Esophagus muscularis mucosa (tissue), 4 donors: ENCODE results near the gene RND1. TPM values are rescaled to one million over a fixed set of nuclear protein-coding genes. Genes with fewer than 3 reads are reported as not detected.
"Not testable (repeated sequence)": the region's sequence is repeated elsewhere in the genome, so short reads cannot be mapped to it uniquely, and the experiment has no call there.

Experiments used
- DNase-seq: peaks from one replicate; pipeline ENCODE4 v3.0.0-alpha.2; 2017; ENCODE audit errors: extremely low spot score
- H3K27ac ChIP-seq, 4 donors: fragments of 200-600 bp; sonication (generic); replicated peaks in 1 of 4; 1 replicate in 3 of 4; 2 replicates in 1 of 4; pipeline ENCODE4 v1.5.1; 2016 to 2019; ENCODE audit warnings: mild to moderate bottlenecking in 1 of 4
- H3K27me3 ChIP-seq, 4 donors: fragments of 200-600 bp; sonication (generic); one replicate each; pipeline versions ENCODE4 v1.5.1 to v1.6.0; 2016 to 2019
- H3K36me3 ChIP-seq, 4 donors: fragments of 200-600 bp; sonication (generic); one replicate each; pipeline ENCODE4 v1.5.1; 2016 to 2019
- H3K4me1 ChIP-seq, 4 donors: fragments of 200-600 bp; sonication (generic); one replicate each; pipeline ENCODE4 v1.5.1; 2016 to 2019
- H3K4me3 ChIP-seq, 4 donors: fragments of 200-600 bp; sonication (generic); 1 replicate in 2 of 4; 2 replicates in 2 of 4; pipeline ENCODE4 v1.5.1; 2016 to 2019; ENCODE audit warnings: mild to moderate bottlenecking in 4 of 4, moderate library complexity in 1 of 4
- H3K9me3 ChIP-seq, 4 donors: fragments of 200-600 bp; sonication (generic); 1 replicate in 3 of 4; 2 replicates in 1 of 4; pipeline ENCODE4 v1.5.1; 2016 to 2019
- CTCF ChIP-seq, 3 experiments: fragments of 200-600 bp in 2 of 3; fragments of 450-650 bp in 1 of 3; sonication (generic) in 2 of 3; IDR thresholded peaks; one replicate each; pipeline ENCODE4 v1.5.1; 2017 to 2019; ENCODE audit warnings: antibody characterized with exemption in 3 of 3, mild to moderate bottlenecking in 2 of 3, moderate library complexity in 1 of 3
- EP300 ChIP-seq: sonication (generic); formaldehyde crosslinking; IDR thresholded peaks from one replicate; pipeline ENCODE4 v1.6.1; 2017; ENCODE audit warnings: antibody characterized with exemption
- POLR2A ChIP-seq: fragments of 450-650 bp; IDR thresholded peaks from one replicate; pipeline ENCODE4 v1.6.1; 2017; ENCODE audit warnings: antibody characterized with exemption, moderate library complexity, mild to moderate bottlenecking, low read depth
- POLR2AphosphoS5 ChIP-seq, 2 donors: sonication (generic); formaldehyde crosslinking; IDR thresholded peaks; one replicate each; pipeline ENCODE4 v1.6.1; 2017; ENCODE audit warnings: antibody characterized with exemption in 2 of 2
- WGBS: methylation state at CpG from one replicate; pipeline ENCODE4 v1.1.5; 2018; 5-methylcytosine and 5-hydroxymethylcytosine counted together
- intact Hi-C: fragments of 100-400 bp; cut with DNase I; formaldehyde crosslinking; loops from one replicate; pipeline ENCODE4 v1.15.1; 2023
- total RNA-seq, 4 donors: library from RNA; depleted of rRNA; stranded (reverse); fragments of >200 nt; gene quantifications; one replicate each; pipeline versions ENCODE4 v1.1.0 to v1.2.1, GENCODE V29; 2016

Gene RND1
- total RNA-seq, 4 donors from 2014 or later = 0.29 to 6.5 (median 0.32) TPM; not detected in 1

GRCh38 chr12:48856379-48856778 is 9.3 kb downstream of the RND1 start:
- Histone ChIP-seq H3K27me3 (peaks cover 0 to 4% (median 0%) of the 10 kb centered on the region in 4 donors), H3K4me3 (no peak overlapping the region), H3K36me3 (peaks cover 0 to 10% (median 0%) of the 10 kb centered on the region in 4 donors), H3K9me3 (no peaks in the 10 kb centered on the region), H3K4me1 (peaks cover 8 to 9% (median 8%) of the 10 kb centered on the region in 4 donors), H3K27ac (no peak overlapping the region)
- 62% methylated on average over 2 of the region's 2 CpGs for WGBS
- intact Hi-C loops = no loop called here
- no peak for TF ChIP-seq POLR2A
- no peak for TF ChIP-seq POLR2AphosphoS5 (IDR thresholded peaks at IDR 0.05)
- TF ChIP-seq EP300 = no peak
- no peak for TF ChIP-seq CTCF (IDR thresholded peaks at IDR 0.05)
- DNase-seq = no peak

GRCh38 chr12:48854932-48855331 is 10.7 kb downstream of the RND1 start:
- H3K27ac ChIP-seq, H3K36me3 ChIP-seq, H3K9me3 ChIP-seq, H3K27me3 ChIP-seq, H3K4me3 ChIP-seq, DNase-seq: not testable (repeated sequence)
- 91% methylated on average over 10 of the region's 10 CpGs for WGBS
- intact Hi-C loops = loop anchor here (5.0 kb wide), 1 partner anchor 82 kb away; no protein-coding TSS in a partner anchor
- H3K4me1 ChIP-seq = peaks cover 22 to 24% (median 23%) of the 10 kb centered on the region in 4 donors

- intact Hi-C loops = loop anchor here (5.0 kb wide), 1 partner anchor 83 kb away; no protein-coding TSS in a partner anchor
- H3K36me3 ChIP-seq = peaks cover 0 to 11% (median 0%) of the 10 kb centered on the region in 4 donors
- TF ChIP-seq CTCF (IDR thresholded peaks at IDR 0.05) (no peak), POLR2AphosphoS5 (IDR thresholded peaks at IDR 0.05) (no peak), EP300 (no peak), POLR2A (no peak)
- no peaks in the 10 kb centered on the region for H3K27me3 ChIP-seq
- H3K27ac ChIP-seq = no peak overlapping the region
- H3K4me1 ChIP-seq = peaks cover 26 to 27% (median 26%) of the 10 kb centered on the region in 4 donors
- 81% methylated on average over 4 of the region's 4 CpGs for WGBS
- no peak for DNase-seq
- no peaks in the 10 kb centered on the region for H3K9me3 ChIP-seq
- H3K4me3 ChIP-seq = no peak overlapping the region
These were observed 11.2 kb downstream of the RND1 start for GRCh38 chr12:48854488-48854887.

- peaks cover 26 to 34% (median 29%) of the 10 kb centered on the region in 4 donors for H3K4me1 ChIP-seq
- peaks cover 0 to 23% (median 0%) of the 10 kb centered on the region in 4 donors for H3K36me3 ChIP-seq
- DNase-seq = peak; percentile 99
- TF ChIP-seq POLR2A (no peak), EP300 (no peak), CTCF (IDR thresholded peaks at IDR 0.05) (peak; percentile 87 to 96 (median 91)), POLR2AphosphoS5 (IDR thresholded peaks at IDR 0.05) (peak in 1 of 2 donors; percentile 46)
- WGBS = under 1% methylated on average over 11 of the region's 11 CpGs
- intact Hi-C loops = loop anchor here (1.0 to 5.0 kb wide), 2 partner anchors 37 to 84 kb away; no protein-coding TSS in a partner anchor
- H3K27me3 ChIP-seq = no peaks in the 10 kb centered on the region
- H3K27ac ChIP-seq = peak overlapping the region; percentile 80 to 94 (median 84)
- peak overlapping the region; percentile 74 to 94 (median 90) for H3K4me3 ChIP-seq
- H3K9me3 ChIP-seq = no peaks in the 10 kb centered on the region
These were observed 12.7 kb downstream of the RND1 start for GRCh38 chr12:48852734-48853688.
